ENCODE results near the gene KRT35. TPM values are rescaled to one million over a fixed set of nuclear protein-coding genes. Genes with fewer than 3 reads are reported as not detected.

The KRT35 gene
- total and polyA plus RNA-seq, 10 donors: 0.19 TPM; not detected in 8

DNA sequence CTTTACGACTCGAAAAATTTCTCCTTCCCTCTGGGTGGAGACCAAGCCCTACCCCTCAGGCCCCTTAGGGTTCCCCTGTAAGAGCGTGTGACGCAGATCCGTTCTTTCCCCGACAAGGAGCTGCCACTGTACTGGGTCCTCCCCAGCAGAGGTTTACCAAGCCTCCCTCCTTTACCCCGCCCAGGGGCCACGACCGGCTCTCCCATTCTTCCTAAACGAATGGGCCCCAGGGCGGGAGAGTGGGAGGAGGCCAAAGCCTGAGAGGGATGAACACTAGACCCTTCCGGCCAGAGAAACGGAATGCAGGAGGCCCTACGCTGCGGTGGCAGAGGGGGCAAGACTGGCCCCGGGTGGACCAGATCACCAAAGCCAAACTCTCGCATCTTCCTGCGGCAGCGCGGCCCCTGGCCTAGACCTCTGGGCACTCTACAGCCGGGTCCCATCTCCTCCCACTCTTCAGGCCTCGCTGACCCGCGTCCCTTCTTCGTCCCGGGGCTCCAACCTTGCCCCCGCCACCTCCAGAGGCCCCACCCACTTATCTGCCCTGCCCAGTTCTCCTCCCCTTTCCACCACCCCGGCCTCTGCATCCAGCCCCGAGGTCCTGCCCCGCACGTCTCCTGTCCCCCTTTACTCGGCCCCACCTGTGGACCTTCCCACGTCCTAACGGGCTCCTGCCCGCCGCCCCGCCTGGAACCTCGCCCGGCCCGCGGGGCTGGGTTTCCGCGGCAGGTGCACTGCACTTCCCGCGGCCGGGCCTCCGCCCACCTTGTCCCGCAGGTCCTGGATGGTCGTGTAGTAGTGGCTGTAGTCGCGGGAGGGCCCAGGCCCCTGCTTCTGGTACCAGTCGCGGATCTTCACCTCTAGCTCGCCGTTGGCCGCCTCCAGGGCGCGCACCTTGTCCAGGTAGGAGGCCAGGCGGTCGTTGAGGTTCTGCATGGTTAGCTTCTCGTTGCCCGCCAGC is 46.4 kb upstream of the KRT35 start:
- no peak for DNase-seq
- WGBS, 5 donors: 9 to 13% (median 11%) methylated on average over 45 to 62 of the region's 62 CpGs
- no peaks in the 10 kb centered on the region for H3K36me3 ChIP-seq
- no peaks in the 10 kb centered on the region for H3K9me3 ChIP-seq
- no peak overlapping the region for H3K27ac ChIP-seq
- TF ChIP-seq, protein P1, sequence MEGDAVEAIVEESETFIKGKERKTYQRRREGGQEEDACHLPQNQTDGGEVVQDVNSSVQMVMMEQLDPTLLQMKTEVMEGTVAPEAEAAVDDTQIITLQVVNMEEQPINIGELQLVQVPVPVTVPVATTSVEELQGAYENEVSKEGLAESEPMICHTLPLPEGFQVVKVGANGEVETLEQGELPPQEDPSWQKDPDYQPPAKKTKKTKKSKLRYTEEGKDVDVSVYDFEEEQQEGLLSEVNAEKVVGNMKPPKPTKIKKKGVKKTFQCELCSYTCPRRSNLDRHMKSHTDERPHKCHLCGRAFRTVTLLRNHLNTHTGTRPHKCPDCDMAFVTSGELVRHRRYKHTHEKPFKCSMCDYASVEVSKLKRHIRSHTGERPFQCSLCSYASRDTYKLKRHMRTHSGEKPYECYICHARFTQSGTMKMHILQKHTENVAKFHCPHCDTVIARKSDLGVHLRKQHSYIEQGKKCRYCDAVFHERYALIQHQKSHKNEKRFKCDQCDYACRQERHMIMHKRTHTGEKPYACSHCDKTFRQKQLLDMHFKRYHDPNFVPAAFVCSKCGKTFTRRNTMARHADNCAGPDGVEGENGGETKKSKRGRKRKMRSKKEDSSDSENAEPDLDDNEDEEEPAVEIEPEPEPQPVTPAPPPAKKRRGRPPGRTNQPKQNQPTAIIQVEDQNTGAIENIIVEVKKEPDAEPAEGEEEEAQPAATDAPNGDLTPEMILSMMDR (IDR thresholded peaks at IDR 0.05 in 8 of 11, conservative IDR thresholded peaks at IDR 0.05 in 3 of 11): no peak
- no peak for TF ChIP-seq POLR2AphosphoS5 (IDR thresholded peaks at IDR 0.05)
- TF ChIP-seq POLR2A (IDR thresholded peaks at IDR 0.05): no peak
- intact Hi-C loops (cut with DNase I; ENCODE audit: low total_unique reads): no loop called here
- peaks cover 4 to 20% (median 14%) of the 10 kb centered on the region in 6 donors for H3K4me1 ChIP-seq
- peak overlapping the region in 7 of 8 donors; percentile 5 to 57 (median 13) for H3K4me3 ChIP-seq
- peaks cover 8 to 86% (median 42%) of the 10 kb centered on the region in 7 donors for H3K27me3 ChIP-seq (replicated peaks in 1 of 7)

DNA sequence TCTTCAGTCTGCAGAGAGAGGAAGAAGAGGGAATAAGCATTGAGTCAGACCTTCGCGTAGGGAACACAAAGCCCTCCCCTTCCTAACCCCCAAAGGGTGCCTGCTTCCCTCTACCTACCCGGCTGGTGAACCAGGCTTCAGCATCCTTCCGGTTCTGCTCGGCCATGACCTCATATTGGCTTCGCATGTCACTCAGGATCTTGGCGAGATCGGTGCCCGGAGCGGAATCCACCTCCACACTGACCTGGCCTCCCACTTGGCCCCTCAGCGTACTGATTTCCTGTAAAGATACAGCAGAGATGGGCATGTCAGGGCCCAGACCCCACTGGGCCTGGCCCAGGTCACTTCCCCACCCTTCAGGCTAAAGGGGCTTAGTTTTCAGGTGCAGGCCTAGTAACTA is 43.3 kb upstream of the KRT35 start:
- H3K27ac ChIP-seq: no peak overlapping the region
- intact Hi-C loops (cut with DNase I; ENCODE audit: low total_unique reads): no loop called here

DNA sequence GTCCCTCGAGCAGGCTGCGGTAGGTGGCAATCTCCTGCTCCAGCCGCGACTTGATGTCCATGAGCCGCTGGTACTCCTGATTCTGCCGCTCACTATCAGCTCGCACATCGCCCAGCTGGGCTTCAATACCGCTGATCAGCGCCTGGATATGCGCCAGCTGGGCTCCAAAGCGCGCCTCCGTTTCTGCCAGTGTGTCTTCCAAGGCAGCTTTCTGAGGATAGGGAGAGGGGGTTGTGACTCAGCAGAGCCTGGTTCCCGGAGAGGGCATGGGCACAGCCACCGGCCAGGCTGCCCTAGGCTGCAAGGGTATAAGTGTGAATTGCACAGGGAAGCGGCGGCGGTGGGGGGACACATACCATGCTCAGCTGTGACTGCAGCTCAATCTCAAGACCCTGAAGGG is 42.8 kb upstream of the KRT35 start:
- Histone ChIP-seq H3K4me1 (peaks cover 4 to 24% (median 14%) of the 10 kb centered on the region in 6 donors), H3K4me3 (no peak overlapping the region), H3K27me3 (replicated peaks in 1 of 7) (peaks cover 8 to 83% (median 27%) of the 10 kb centered on the region in 7 donors), H3K9me3 (no peaks in the 10 kb centered on the region), H3K36me3 (no peaks in the 10 kb centered on the region), H3K27ac (no peak overlapping the region)
- no peak for DNase-seq
- TF ChIP-seq, protein P1 (IDR thresholded peaks at IDR 0.05 in 8 of 11, conservative IDR thresholded peaks at IDR 0.05 in 3 of 11): no peak
- TF ChIP-seq POLR2AphosphoS5 (IDR thresholded peaks at IDR 0.05) (no peak), POLR2A (IDR thresholded peaks at IDR 0.05) (no peak)
- intact Hi-C loops (cut with DNase I; ENCODE audit: low total_unique reads): no loop called here
- 84 to 89% (median 85%) methylated on average over 18 to 19 of the region's 19 CpGs for WGBS, 5 donors

More for the DNA sequence above, 43.3 kb upstream of the KRT35 start:
- Histone ChIP-seq H3K4me1 (peaks cover 4 to 24% (median 14%) of the 10 kb centered on the region in 6 donors), H3K27me3 (replicated peaks in 1 of 7) (peaks cover 8 to 85% (median 31%) of the 10 kb centered on the region in 7 donors), H3K36me3 (no peaks in the 10 kb centered on the region), H3K9me3 (no peaks in the 10 kb centered on the region), H3K4me3 (no peak overlapping the region)
- WGBS, 5 donors: 64 to 95% (median 83%) methylated on average over 6 to 11 of the region's 11 CpGs
- no peak for TF ChIP-seq POLR2AphosphoS5 (IDR thresholded peaks at IDR 0.05)
- TF ChIP-seq, protein P1 (IDR thresholded peaks at IDR 0.05 in 8 of 11, conservative IDR thresholded peaks at IDR 0.05 in 3 of 11): no peak
- TF ChIP-seq POLR2A (IDR thresholded peaks at IDR 0.05): no peak
- no peak for DNase-seq

DNA sequence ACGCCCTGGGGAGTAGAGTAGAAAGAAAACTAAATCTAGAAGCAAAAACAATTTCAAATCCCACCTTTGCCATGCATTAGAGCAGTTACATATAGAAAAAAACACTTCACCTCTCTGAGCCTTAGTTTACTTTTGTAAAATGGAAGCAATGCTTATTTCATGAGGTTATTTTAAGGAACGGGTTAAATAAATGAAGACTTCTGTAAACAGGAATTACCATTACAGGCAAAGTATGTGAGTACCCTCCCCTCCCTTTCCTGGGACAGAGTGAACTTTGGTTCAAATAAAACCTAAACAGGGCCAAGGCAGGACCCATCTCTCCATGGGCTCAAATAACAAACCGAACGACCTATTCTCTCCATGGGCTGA is 42.3 kb upstream of the KRT35 start:
- Histone ChIP-seq H3K4me3 (no peak overlapping the region), H3K27ac (no peak overlapping the region), H3K36me3 (no peaks in the 10 kb centered on the region), H3K4me1 (peaks cover 4 to 20% (median 11%) of the 10 kb centered on the region in 6 donors), H3K9me3 (no peaks in the 10 kb centered on the region), H3K27me3 (replicated peaks in 1 of 7) (peaks cover 6 to 78% (median 21%) of the 10 kb centered on the region in 7 donors)
- WGBS, 5 donors: 69 to 78% (median 72%) methylated on average over 4 of the region's 4 CpGs
- no peak for DNase-seq
- TF ChIP-seq POLR2A (IDR thresholded peaks at IDR 0.05) (no peak), POLR2AphosphoS5 (IDR thresholded peaks at IDR 0.05) (no peak)
- TF ChIP-seq, protein P1 (IDR thresholded peaks at IDR 0.05 in 8 of 11, conservative IDR thresholded peaks at IDR 0.05 in 3 of 11): no peak
- intact Hi-C loops (cut with DNase I; ENCODE audit: low total_unique reads): no loop called here

Measured in spleen (tissue), 11 donors.